HepG2 (cell line): Measurements from ENCODE around the gene GP1BA. TPM values are rescaled to one million over a fixed set of nuclear protein-coding genes. Genes with fewer than 3 reads are reported as not detected.
A peak's percentile ranks its signal among the peaks of the same experiment; 100 is the strongest.

Experiments used
- ELF4 ChIP-seq: sonication (generic); formaldehyde crosslinking; IDR thresholded peaks from 2 replicates; pipeline ENCODE4 v1.5.0; 2020; ENCODE audit warnings: missing genetic modification reagents, mild to moderate bottlenecking, moderate library complexity, borderline replicate concordance
- SSRP1 ChIP-seq: IDR thresholded peaks from 2 replicates; pipeline ENCODE4 v1.6.1; 2016; ENCODE audit warnings: control low read depth
- ZEB1 ChIP-seq: IDR thresholded peaks from 2 replicates; pipeline ENCODE4 v1.6.1; 2012; ENCODE audit warnings: mild to moderate bottlenecking, low read depth, inconsistent platforms; ENCODE audit not compliant: insufficient replicate concordance
- ZNF225 ChIP-seq: sonication (generic); formaldehyde crosslinking; IDR thresholded peaks from 2 replicates; pipeline ENCODE4 v1.4.0; 2020; ENCODE audit warnings: mild to moderate bottlenecking, missing genetic modification reagents
- ZNF331 ChIP-seq: sonication (generic); formaldehyde crosslinking; IDR thresholded peaks from 2 replicates; pipeline ENCODE4 v1.4.0; 2020; ENCODE audit warnings: missing genetic modification reagents
- ZNF33B ChIP-seq: sonication (generic); formaldehyde crosslinking; IDR thresholded peaks from 2 replicates; pipeline ENCODE4 v1.5.1; 2020; ENCODE audit warnings: mild to moderate bottlenecking, missing genetic modification reagents
- ZNF614 ChIP-seq: IDR thresholded peaks from 2 replicates; pipeline ENCODE4 v1.6.1; 2018; ENCODE audit warnings: missing biosample characterization, missing genetic modification reagents, inconsistent platforms, borderline replicate concordance
- ZNF781 ChIP-seq: sonication (generic); formaldehyde crosslinking; IDR thresholded peaks from 2 replicates; pipeline ENCODE4 v1.5.1; 2020; ENCODE audit warnings: borderline replicate concordance, mild to moderate bottlenecking, missing genetic modification reagents; ENCODE audit errors: not compliant biosample characterization
- polyA plus RNA-seq, 8 experiments: library from polyadenylated mRNA; depleted of rRNA in 3 of 8; stranded (reverse) in 7 of 8; unstranded in 1 of 8; fragments of >200 nt; fragmentation: Illumina TruSeq in 4 of 8; extraction: Trizol in 4 of 8; gene quantifications; 2 replicates each; pipeline versions ENCODE4 v1.2.1 to v1.2.3, GENCODE V29; 2011 to 2016; ENCODE audit warnings: low read depth in 4 of 8, missing spikeins in 1 of 8, mixed read lengths in 1 of 8; ENCODE audit not compliant: insufficient read depth in 1 of 8
- total RNA-seq, 5 experiments: library from RNA; depleted of rRNA; stranded (reverse); fragments of >200 nt; fragmentation: Illumina TruSeq; extraction: Trizol; gene quantifications; 2 replicates each; pipeline ENCODE4 v1.2.3, GENCODE V29; 2016; ENCODE audit warnings: low read depth in 1 of 5
- TF ChIP-seq, protein P1 (sequence below): sonication (generic); formaldehyde crosslinking; IDR thresholded peaks from 2 replicates; pipeline ENCODE4 v1.4.0; 2020; ENCODE audit warnings: mild to moderate bottlenecking, missing genetic modification reagents
- TF ChIP-seq, protein P2 (sequence below): sonication (generic); formaldehyde crosslinking; IDR thresholded peaks from 2 replicates; pipeline ENCODE4 v1.4.0; 2020; ENCODE audit warnings: missing genetic modification reagents
- TF ChIP-seq, protein P3 (sequence below): sonication (generic); formaldehyde crosslinking; conservative IDR thresholded peaks from 2 replicates; pipeline ENCODE4 v1.5.0; 2020; ENCODE audit warnings: missing genetic modification reagents
- TF ChIP-seq, protein P4 (sequence below): IDR thresholded peaks from 2 replicates; pipeline ENCODE4 v1.6.1; 2016; ENCODE audit warnings: missing compliant biosample characterization, missing genetic modification reagents, borderline replicate concordance
- TF ChIP-seq, protein P5 (sequence below): sonication (generic); formaldehyde crosslinking; IDR thresholded peaks from 2 replicates; pipeline ENCODE4 v1.5.0; 2020; ENCODE audit warnings: mild to moderate bottlenecking, missing genetic modification reagents

GP1BA gene
- total and polyA plus RNA-seq, 2 of the 13 experiments (the other 11 are each of a cell fraction or from before 2014, with no cell fraction given): not detected

DNA sequence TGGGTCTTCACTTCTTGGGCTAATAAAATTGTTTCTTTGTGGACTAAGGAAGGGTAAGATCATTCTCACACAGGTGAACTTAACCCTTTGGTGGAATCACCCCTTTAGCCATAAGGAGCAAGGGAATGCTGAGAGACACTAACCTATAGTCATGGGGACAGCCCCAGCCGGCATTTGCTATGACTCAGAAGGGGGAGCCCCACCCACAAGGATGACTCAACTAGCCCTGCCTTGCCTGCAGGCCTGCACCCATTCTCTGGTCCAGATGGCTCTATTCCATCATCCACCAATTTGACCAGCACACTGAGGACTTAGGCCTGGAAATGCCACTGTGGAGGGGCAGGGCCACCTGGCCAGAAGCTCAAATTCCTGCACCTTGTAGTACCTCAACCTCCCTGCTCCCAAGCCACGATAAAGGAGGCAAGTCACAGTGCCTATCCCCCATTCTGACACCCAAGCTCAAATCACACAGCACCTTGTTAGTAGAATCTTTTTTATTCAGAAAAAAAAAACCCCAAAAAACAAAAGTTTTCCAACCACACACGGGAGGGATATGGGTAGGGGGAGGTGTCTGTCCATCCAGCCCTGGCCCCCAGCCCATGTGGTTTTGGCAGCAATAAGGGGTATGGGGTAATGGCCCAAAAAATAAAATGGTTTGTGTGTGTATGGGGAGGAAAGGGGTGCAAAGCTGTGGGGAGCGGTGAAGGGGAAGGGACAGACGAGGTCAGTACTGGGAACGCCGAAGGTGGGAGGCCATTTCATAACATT is 13.3 kb downstream of the GP1BA start (continued):
- TF ChIP-seq, protein P1, sequence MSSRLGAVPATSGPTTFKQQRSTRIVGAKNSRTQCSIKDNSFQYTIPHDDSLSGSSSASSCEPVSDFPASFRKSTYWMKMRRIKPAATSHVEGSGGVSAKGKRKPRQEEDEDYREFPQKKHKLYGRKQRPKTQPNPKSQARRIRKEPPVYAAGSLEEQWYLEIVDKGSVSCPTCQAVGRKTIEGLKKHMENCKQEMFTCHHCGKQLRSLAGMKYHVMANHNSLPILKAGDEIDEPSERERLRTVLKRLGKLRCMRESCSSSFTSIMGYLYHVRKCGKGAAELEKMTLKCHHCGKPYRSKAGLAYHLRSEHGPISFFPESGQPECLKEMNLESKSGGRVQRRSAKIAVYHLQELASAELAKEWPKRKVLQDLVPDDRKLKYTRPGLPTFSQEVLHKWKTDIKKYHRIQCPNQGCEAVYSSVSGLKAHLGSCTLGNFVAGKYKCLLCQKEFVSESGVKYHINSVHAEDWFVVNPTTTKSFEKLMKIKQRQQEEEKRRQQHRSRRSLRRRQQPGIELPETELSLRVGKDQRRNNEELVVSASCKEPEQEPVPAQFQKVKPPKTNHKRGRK (CRISPR knock-in tag): no peak
- TF ChIP-seq, protein P2, sequence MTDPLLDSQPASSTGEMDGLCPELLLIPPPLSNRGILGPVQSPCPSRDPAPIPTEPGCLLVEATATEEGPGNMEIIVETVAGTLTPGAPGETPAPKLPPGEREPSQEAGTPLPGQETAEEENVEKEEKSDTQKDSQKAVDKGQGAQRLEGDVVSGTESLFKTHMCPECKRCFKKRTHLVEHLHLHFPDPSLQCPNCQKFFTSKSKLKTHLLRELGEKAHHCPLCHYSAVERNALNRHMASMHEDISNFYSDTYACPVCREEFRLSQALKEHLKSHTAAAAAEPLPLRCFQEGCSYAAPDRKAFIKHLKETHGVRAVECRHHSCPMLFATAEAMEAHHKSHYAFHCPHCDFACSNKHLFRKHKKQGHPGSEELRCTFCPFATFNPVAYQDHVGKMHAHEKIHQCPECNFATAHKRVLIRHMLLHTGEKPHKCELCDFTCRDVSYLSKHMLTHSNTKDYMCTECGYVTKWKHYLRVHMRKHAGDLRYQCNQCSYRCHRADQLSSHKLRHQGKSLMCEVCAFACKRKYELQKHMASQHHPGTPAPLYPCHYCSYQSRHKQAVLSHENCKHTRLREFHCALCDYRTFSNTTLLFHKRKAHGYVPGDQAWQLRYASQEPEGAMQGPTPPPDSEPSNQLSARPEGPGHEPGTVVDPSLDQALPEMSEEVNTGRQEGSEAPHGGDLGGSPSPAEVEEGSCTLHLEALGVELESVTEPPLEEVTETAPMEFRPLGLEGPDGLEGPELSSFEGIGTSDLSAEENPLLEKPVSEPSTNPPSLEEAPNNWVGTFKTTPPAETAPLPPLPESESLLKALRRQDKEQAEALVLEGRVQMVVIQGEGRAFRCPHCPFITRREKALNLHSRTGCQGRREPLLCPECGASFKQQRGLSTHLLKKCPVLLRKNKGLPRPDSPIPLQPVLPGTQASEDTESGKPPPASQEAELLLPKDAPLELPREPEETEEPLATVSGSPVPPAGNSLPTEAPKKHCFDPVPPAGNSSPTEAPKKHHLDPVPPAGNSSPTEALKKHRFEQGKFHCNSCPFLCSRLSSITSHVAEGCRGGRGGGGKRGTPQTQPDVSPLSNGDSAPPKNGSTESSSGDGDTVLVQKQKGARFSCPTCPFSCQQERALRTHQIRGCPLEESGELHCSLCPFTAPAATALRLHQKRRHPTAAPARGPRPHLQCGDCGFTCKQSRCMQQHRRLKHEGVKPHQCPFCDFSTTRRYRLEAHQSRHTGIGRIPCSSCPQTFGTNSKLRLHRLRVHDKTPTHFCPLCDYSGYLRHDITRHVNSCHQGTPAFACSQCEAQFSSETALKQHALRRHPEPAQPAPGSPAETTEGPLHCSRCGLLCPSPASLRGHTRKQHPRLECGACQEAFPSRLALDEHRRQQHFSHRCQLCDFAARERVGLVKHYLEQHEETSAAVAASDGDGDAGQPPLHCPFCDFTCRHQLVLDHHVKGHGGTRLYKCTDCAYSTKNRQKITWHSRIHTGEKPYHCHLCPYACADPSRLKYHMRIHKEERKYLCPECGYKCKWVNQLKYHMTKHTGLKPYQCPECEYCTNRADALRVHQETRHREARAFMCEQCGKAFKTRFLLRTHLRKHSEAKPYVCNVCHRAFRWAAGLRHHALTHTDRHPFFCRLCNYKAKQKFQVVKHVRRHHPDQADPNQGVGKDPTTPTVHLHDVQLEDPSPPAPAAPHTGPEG (CRISPR knock-in tag): no peak
- TF ChIP-seq, protein P3, sequence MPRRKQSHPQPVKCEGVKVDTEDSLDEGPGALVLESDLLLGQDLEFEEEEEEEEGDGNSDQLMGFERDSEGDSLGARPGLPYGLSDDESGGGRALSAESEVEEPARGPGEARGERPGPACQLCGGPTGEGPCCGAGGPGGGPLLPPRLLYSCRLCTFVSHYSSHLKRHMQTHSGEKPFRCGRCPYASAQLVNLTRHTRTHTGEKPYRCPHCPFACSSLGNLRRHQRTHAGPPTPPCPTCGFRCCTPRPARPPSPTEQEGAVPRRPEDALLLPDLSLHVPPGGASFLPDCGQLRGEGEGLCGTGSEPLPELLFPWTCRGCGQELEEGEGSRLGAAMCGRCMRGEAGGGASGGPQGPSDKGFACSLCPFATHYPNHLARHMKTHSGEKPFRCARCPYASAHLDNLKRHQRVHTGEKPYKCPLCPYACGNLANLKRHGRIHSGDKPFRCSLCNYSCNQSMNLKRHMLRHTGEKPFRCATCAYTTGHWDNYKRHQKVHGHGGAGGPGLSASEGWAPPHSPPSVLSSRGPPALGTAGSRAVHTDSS (CRISPR knock-in tag): no peak
- TF ChIP-seq ZNF781: no peak
- no peak for TF ChIP-seq ZNF331 (CRISPR knock-in tag)
- TF ChIP-seq ZEB1: no peak
- TF ChIP-seq ZNF33B: no peak
- no peak for TF ChIP-seq ZNF614 (CRISPR knock-in tag)
- no peak for TF ChIP-seq ZNF225
- TF ChIP-seq ELF4 (CRISPR knock-in tag): no peak
- TF ChIP-seq, protein P4, sequence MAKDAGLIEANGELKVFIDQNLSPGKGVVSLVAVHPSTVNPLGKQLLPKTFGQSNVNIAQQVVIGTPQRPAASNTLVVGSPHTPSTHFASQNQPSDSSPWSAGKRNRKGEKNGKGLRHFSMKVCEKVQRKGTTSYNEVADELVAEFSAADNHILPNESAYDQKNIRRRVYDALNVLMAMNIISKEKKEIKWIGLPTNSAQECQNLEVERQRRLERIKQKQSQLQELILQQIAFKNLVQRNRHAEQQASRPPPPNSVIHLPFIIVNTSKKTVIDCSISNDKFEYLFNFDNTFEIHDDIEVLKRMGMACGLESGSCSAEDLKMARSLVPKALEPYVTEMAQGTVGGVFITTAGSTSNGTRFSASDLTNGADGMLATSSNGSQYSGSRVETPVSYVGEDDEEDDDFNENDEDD: no peak
- TF ChIP-seq, protein P5, sequence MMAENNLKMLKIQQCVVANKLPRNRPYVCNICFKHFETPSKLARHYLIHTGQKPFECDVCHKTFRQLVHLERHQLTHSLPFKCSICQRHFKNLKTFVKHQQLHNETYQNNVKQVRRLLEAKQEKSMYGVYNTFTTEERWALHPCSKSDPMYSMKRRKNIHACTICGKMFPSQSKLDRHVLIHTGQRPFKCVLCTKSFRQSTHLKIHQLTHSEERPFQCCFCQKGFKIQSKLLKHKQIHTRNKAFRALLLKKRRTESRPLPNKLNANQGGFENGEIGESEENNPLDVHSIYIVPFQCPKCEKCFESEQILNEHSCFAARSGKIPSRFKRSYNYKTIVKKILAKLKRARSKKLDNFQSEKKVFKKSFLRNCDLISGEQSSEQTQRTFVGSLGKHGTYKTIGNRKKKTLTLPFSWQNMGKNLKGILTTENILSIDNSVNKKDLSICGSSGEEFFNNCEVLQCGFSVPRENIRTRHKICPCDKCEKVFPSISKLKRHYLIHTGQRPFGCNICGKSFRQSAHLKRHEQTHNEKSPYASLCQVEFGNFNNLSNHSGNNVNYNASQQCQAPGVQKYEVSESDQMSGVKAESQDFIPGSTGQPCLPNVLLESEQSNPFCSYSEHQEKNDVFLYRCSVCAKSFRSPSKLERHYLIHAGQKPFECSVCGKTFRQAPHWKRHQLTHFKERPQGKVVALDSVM: no peak
- TF ChIP-seq SSRP1: peak; percentile 86; the same call in 1 of the 2 replicates
